ENCODE data around the gene IL36G.
A peak's percentile ranks its signal among the peaks of the same experiment; 100 is the strongest.
"Not testable (repeated sequence)": the region's sequence is repeated elsewhere in the genome, so short reads cannot be mapped to it uniquely, and the experiment has no call there.

Gene IL36G

GRCh38 chr2:112977559-112978056, at the start of gene IL36G:
Gene IL36G (plus strand): TSS chr2:112978006. CDS start chr2:112978639, 633 bp downstream.
- no peak for DNase-seq

GRCh38 chr2:112933261-112933660, 44.5 kb upstream of the IL36G start:
- DNase-seq: no peak

- not testable (repeated sequence) for DNase-seq
These were observed 43.7 kb upstream of the IL36G start for GRCh38 chr2:112934117-112934516.

GRCh38 chr2:112936927-112937232, 40.9 kb upstream of the IL36G start:
- DNase-seq: no peak

- DNase-seq: no peak
These were observed 38.9 kb upstream of the IL36G start for GRCh38 chr2:112938904-112939303.

DNA sequence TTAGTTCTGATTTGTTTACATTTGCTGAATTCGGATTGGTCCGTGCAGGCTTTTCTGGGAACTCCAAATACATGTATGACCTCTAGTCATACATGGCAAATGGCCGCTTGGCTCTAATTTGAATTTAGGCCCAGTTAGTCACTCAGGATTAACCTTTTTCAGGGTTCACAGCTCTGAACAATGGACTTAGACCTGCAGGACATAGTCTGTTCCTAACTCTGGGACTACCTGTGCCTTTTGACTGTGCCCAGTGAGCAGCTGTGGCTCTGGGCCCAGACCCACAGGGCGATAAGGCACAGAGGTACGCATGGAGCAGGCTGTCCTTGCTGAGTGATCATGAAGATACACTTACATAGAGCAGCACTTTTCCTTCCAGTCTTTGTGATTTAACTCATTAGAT, 38.4 kb upstream of the IL36G start:
- no peak for DNase-seq

GRCh38 chr2:112940859-112941625, 36.8 kb upstream of the IL36G start:
- no peak for DNase-seq

- DNase-seq: peak; percentile 73
These were observed 35.8 kb upstream of the IL36G start for GRCh38 chr2:112941753-112942653.

DNA sequence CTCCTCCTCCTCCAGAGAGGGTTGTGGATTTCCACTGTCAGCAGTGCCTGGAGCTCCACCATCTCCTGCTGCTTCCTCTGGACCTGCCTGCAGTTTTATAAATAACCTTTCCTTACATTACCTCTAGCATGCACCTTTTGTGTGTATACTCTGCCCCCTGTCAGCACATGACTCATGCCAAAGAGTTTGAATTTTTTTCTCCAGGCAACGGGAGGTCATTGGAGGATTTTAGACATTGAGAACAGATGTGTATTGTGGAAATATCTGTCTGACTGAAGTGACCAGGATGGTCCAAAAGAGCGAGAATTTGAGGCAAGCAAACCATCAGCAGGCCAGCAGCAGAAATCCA, 35.2 kb upstream of the IL36G start:
- DNase-seq: no peak

- DNase-seq: no peak
These were observed 32.8 kb upstream of the IL36G start for GRCh38 chr2:112944971-112945370.

DNA sequence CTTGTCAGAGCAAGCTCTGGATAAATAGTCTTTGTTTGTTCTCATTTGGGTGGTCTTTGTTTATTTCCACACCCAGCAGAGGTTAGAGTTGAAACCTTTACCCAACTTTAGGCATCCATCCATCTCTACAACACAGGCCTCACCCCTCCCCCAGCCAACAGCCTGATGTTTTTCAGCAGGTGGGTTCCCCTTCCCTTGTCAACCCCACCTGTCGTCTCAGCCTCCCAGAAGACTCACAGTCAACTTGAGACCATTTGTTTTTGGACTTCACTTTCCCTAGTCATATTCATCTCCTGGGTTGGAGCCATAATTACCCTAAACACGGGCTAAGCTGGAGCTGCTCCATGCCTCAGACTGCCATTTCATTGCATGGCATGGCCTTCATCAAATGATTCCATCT, 31.7 kb upstream of the IL36G start:
- DNase-seq: no peak

DNA sequence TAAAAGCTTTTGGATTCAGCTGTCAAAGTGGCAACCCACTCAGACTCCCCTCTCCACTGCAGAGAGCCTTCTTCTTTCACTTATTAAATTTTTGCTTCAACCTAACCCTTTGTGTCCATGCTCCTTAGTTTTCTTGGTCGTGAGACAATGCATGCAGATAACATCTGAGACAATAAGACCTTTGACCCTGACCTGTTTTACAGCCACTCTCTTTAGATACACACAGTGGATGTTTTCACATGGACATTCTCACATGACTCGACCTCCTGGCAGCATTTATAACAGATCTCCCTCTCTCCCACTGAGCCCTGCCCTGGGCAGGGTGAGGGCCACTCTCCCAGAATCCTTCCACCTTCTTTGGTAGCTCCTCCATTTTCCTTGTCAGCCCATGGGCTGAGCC, 30.4 kb upstream of the IL36G start:
- DNase-seq: no peak

DNA sequence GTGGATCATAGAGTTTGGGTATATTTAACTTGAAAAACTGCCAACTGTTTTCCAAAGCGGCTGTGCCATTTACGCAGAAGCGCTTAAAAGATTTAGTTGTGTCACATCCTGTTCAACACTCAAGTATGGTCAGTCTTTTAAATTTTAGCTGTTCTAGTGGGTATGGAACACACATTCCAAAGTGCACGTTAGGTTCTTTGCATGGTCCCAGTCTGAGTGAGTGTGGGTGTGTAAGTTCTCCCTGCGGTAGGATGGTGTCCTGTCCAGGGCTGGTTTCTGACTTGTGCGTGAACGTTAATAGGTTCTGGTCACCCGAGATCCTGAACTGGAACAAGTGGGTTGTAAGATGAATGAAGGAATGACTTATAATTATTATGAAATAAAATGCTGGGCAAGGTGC, 28.4 kb upstream of the IL36G start:
- no peak for DNase-seq

GRCh38 chr2:112954364-112954763, 23.4 kb upstream of the IL36G start:
- DNase-seq: no peak

DNA sequence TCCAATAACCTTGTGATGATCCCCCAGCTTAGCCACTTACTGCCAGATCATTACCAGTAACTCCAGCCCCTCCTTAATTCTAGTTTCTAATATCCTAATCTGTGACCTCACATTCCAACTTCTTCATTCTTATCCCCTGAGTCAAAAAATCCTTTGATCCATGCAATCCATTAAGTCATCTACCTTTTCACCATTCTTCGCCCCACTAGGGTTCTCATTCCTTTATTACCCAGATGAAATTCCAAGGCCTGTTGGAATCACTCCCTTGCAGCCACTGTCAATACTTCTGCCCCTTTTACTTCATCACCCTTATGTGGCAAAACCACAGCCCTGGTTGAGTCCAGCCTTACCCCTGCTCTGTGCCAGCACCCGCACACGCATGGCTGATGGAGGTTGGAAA, 20.3 kb upstream of the IL36G start:
- no peak for DNase-seq

- peak; percentile 56 for DNase-seq
These were observed 19.2 kb upstream of the IL36G start for GRCh38 chr2:112958428-112959108.

DNA sequence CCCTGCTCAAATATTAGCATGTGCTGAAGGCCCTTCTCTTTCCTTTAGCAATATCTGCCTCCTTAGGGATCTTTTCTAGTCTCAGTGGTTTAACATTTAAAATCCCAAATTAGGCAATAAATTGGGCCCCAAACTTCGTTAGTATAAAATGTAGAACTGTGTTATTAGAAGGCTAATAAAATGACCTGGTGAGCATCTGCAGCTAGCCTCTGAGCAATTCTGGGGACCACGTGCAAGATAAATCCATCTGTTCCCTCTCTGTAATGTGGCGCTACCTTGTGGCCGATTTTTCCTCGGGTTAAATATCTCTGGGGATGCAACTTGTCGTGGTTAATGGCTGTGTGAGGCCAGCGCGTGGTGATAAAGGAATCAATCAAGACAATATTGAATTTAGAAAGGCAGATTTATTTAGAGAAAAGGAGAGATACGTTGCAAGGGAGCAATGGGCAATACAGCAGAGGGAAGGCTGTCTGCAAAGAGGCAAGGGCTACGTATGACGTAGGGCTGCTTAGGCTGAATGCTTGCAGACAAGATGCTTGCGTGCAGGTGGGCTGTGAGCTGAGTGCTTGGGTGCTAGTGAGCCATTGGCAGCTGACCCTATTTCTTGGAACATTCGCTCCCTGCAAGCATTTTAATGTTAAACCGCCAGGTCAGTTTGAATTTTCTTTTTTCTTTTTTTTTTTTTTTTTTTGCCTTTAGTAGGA, 18.5 kb upstream of the IL36G start:
- no peak for DNase-seq

GRCh38 chr2:112960230-112960825, 17.5 kb upstream of the IL36G start:
- no peak for DNase-seq

GRCh38 chr2:112962308-112963175, 15.3 kb upstream of the IL36G start:
- no peak for DNase-seq

GRCh38 chr2:112967023-112967422, 10.8 kb upstream of the IL36G start:
- DNase-seq: no peak

- no peak for DNase-seq
These were observed 5.3 kb upstream of the IL36G start for GRCh38 chr2:112972423-112973086.
